SU-DHL-6 (cell line): ENCODE data around the gene STIP1.

Source experiments
- EZH2phosphoT487 ChIP-seq: fragments of 200-600 bp; sonication (generic), shearing (Covaris generic); conservative IDR thresholded peaks from 2 replicates; pipeline ENCODE4 v1.6.1; 2018; ENCODE audit warnings: mild to moderate bottlenecking, antibody characterized with exemption, low read length, moderate library complexity, mixed read lengths
- TF ChIP-seq, protein P1 (sequence below): fragments of 200-600 bp; sonication (generic); IDR thresholded peaks from one replicate; pipeline ENCODE4 v1.5.1; 2017; ENCODE audit warnings: antibody characterized with exemption, mild to moderate bottlenecking, low read length, moderate library complexity; ENCODE audit not compliant: insufficient read depth, poor library complexity, severe bottlenecking

DNA sequence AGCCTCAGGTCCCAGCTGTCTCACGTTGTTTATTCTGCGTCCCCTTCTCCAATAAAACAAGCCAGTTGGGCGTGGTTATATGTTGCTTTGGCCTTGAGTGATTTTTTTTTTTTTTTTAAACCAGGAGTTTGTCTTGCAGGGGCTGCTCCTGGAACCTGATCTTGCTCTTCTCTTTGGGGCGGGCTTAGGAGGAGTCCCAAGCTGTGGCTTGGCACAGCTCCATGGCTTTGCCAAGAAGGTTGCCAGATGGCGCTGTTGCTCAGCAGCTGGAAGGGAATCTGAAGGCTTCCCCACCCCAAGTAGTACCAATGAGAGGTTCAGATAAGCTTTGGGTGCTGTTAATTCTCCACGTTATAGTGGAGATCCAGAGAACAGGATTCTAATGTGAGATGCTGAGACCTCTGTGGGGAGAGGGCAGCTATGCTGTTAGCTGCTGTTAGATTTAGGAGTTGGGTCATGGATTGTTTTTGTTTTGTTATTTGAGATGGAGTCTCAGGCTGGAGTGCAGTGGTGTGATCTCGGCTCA is 18.6 kb downstream of the STIP1 start:
- TF ChIP-seq, protein P1, sequence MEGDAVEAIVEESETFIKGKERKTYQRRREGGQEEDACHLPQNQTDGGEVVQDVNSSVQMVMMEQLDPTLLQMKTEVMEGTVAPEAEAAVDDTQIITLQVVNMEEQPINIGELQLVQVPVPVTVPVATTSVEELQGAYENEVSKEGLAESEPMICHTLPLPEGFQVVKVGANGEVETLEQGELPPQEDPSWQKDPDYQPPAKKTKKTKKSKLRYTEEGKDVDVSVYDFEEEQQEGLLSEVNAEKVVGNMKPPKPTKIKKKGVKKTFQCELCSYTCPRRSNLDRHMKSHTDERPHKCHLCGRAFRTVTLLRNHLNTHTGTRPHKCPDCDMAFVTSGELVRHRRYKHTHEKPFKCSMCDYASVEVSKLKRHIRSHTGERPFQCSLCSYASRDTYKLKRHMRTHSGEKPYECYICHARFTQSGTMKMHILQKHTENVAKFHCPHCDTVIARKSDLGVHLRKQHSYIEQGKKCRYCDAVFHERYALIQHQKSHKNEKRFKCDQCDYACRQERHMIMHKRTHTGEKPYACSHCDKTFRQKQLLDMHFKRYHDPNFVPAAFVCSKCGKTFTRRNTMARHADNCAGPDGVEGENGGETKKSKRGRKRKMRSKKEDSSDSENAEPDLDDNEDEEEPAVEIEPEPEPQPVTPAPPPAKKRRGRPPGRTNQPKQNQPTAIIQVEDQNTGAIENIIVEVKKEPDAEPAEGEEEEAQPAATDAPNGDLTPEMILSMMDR: peak; percentile 53
- no peak for TF ChIP-seq EZH2phosphoT487
